IMR-90 (cell line): ENCODE data around the gene SLC35F3. TPM values are rescaled to one million over a fixed set of nuclear protein-coding genes. Genes with fewer than 3 reads are reported as not detected.

Source experiments
- ATAC-seq: fragments of 200-7000 bp; cut with Tn5 transposase; 2 replicates; pipeline ENCODE4 v1.9.1; 2020; ENCODE audit warnings: low read depth, mild to moderate bottlenecking, moderate library complexity
- BruUV-seq: library from RNA; stranded (reverse); fragments of 400-500 nt; replicated peaks from 2 replicates; lab custom pipeline; 2021; lab: Mats Ljungman, UMichigan
- CTCF ChIA-PET: fragments of 300-600 bp; formaldehyde crosslinking; extraction: SDS; loops from one replicate; lab custom pipeline; 2021; ENCODE audit warnings: antibody characterized with exemption; lab: Yijun Ruan, JAX
- POLR2A ChIA-PET: fragments of 300-600 bp; sonication (Branson Sonifier 250); formaldehyde crosslinking; loops from one replicate; lab custom pipeline; 2022; ENCODE audit warnings: antibody characterized with exemption; ENCODE audit not compliant: unreplicated experiment; lab: Charles Lee
- DNase-seq: peaks from one replicate; pipeline ENCODE4 v3.0.0; 2013
- H2AFZ ChIP-seq: replicated peaks from 2 replicates; pipeline ENCODE3; 2013; ENCODE audit warnings: low read length, mild to moderate bottlenecking; ENCODE audit not compliant: poor library complexity
- H2AK5ac ChIP-seq: 2 replicates; pipeline ENCODE4 v1.6.1; 2013; ENCODE audit warnings: low read depth, low read length, inconsistent platforms
- H2AK9ac ChIP-seq: replicated peaks from 2 replicates; pipeline ENCODE3; 2013; ENCODE audit warnings: mild to moderate bottlenecking, low read depth, low read length, moderate library complexity; ENCODE audit not compliant: poor library complexity
- H2BK120ac ChIP-seq: 2 replicates; pipeline ENCODE4 v1.6.1; 2013; ENCODE audit warnings: low read depth, low read length, inconsistent platforms
- H2BK15ac ChIP-seq: 3 replicates; pipeline ENCODE4 v1.6.1; 2013; ENCODE audit warnings: low read depth, low read length, inconsistent platforms
- H2BK20ac ChIP-seq: 2 replicates; pipeline ENCODE4 v1.6.1; 2013; ENCODE audit warnings: low read depth, mild to moderate bottlenecking, inconsistent platforms, low read length, moderate library complexity
- H2BK5ac ChIP-seq: 2 replicates; pipeline ENCODE4 v1.6.1; 2013; ENCODE audit warnings: mild to moderate bottlenecking, low read depth, low read length, inconsistent platforms; ENCODE audit not compliant: poor library complexity, severe bottlenecking
- H3K14ac ChIP-seq: replicated peaks from 2 replicates; pipeline ENCODE4 v1.6.1; 2013; ENCODE audit warnings: low read depth, low read length, inconsistent platforms
- H3K18ac ChIP-seq: 2 replicates; pipeline ENCODE4 v1.6.1; 2013; ENCODE audit warnings: low read depth, low read length, control low read depth
- H3K23ac ChIP-seq: 2 replicates; pipeline ENCODE4 v1.6.1; 2013; ENCODE audit warnings: low read depth, low read length, inconsistent platforms
- H3K27ac ChIP-seq: 2 replicates; pipeline ENCODE4 v1.5.1; 2013; ENCODE audit warnings: mild to moderate bottlenecking, control low read depth, low read length; ENCODE audit not compliant: insufficient read depth
- H3K27me3 ChIP-seq: 2 replicates; pipeline ENCODE4 v1.6.1; 2013; ENCODE audit warnings: low read length; ENCODE audit not compliant: control insufficient read depth, insufficient read depth
- H3K36me3 ChIP-seq: 2 replicates; pipeline ENCODE4 v1.6.1; 2013; ENCODE audit warnings: low read length, mixed read lengths; ENCODE audit not compliant: control insufficient read depth, insufficient read depth
- H3K4ac ChIP-seq: 2 replicates; pipeline ENCODE4 v1.6.1; 2013; ENCODE audit warnings: low read depth, low read length, inconsistent platforms
- H3K4me1 ChIP-seq: 2 replicates; pipeline ENCODE4 v1.6.1; 2013; ENCODE audit warnings: low read length, mixed read lengths; ENCODE audit not compliant: control insufficient read depth, insufficient read depth
- H3K4me2 ChIP-seq: 2 replicates; pipeline ENCODE4 v1.6.1; 2013; ENCODE audit warnings: low read depth, mild to moderate bottlenecking, control low read depth, low read length, moderate library complexity
- H3K4me3 ChIP-seq: 2 replicates; pipeline ENCODE4 v1.5.1; 2013; ENCODE audit warnings: low read depth, mild to moderate bottlenecking, control low read depth, low read length, moderate library complexity; ENCODE audit not compliant: insufficient read depth
- H3K56ac ChIP-seq: 2 replicates; pipeline ENCODE4 v1.6.1; 2013; ENCODE audit warnings: low read length, inconsistent platforms; ENCODE audit not compliant: insufficient read depth; ENCODE audit errors: extremely low read depth
- H3K79me1 ChIP-seq, 2 experiments: 2 replicates each; pipeline ENCODE4 v1.6.1; 2013; ENCODE audit warnings: low read length in 2 of 2, inconsistent platforms in 1 of 2, low read depth in 1 of 2
- H3K9ac ChIP-seq: 2 replicates; pipeline ENCODE4 v1.6.1; 2013; ENCODE audit warnings: low read depth, low read length, control low read depth
- H3K9me1 ChIP-seq: 2 replicates; pipeline ENCODE4 v1.6.1; 2013; ENCODE audit warnings: low read length, inconsistent platforms; ENCODE audit not compliant: insufficient read depth
- H3K9me3 ChIP-seq: 2 replicates; pipeline ENCODE4 v1.6.1; 2013; ENCODE audit warnings: low read length; ENCODE audit not compliant: control insufficient read depth, insufficient read depth
- H4K20me1 ChIP-seq: 2 replicates; pipeline ENCODE4 v1.6.1; 2013; ENCODE audit warnings: low read length, inconsistent platforms; ENCODE audit not compliant: insufficient read depth
- H4K5ac ChIP-seq: 2 replicates; pipeline ENCODE4 v1.6.1; 2013; ENCODE audit warnings: mild to moderate bottlenecking, low read depth, low read length, control low read depth
- H4K8ac ChIP-seq, 2 experiments: 2 replicates each; pipeline ENCODE4 v1.6.1; 2013; ENCODE audit warnings: low read depth in 2 of 2, low read length in 2 of 2, control low read depth in 1 of 2, inconsistent platforms in 1 of 2
- H4K91ac ChIP-seq: 2 replicates; pipeline ENCODE4 v1.6.1; 2013; ENCODE audit warnings: low read depth, low read length, inconsistent platforms; ENCODE audit not compliant: insufficient read depth
- BHLHE40 ChIP-seq: fragments of 150-350 bp; IDR thresholded peaks from 2 replicates; pipeline ENCODE4 v1.6.1; 2016; ENCODE audit warnings: mild to moderate bottlenecking, low read depth, low read length
- CHD1 ChIP-seq: IDR thresholded peaks from 2 replicates; pipeline ENCODE4 v1.6.1; 2012; ENCODE audit warnings: low read depth, low read length, improper control_type of control experiment
- CTCF ChIP-seq: conservative IDR thresholded peaks from 2 replicates; pipeline ENCODE4 v1.5.1; 2012; ENCODE audit warnings: mild to moderate bottlenecking, low read depth, low read length, improper control_type of control experiment
- ELK1 ChIP-seq: fragments of 150-350 bp; IDR thresholded peaks from 2 replicates; pipeline ENCODE4 v1.6.1; 2016; ENCODE audit warnings: low read depth, mild to moderate bottlenecking, low read length, moderate library complexity, borderline replicate concordance
- FOS ChIP-seq: fragments of 150-350 bp; IDR thresholded peaks from 2 replicates; pipeline ENCODE4 v1.6.1; 2016; ENCODE audit warnings: low read depth, low read length
- MAFK ChIP-seq: IDR thresholded peaks from 2 replicates; pipeline ENCODE4 v1.6.1; 2012; ENCODE audit warnings: low read depth, low read length, improper control_type of control experiment
- MAZ ChIP-seq: IDR thresholded peaks from 2 replicates; pipeline ENCODE4 v1.6.1; 2012; ENCODE audit warnings: low read depth, mild to moderate bottlenecking, low read length, improper control_type of control experiment, moderate library complexity, borderline replicate concordance
- MXI1 ChIP-seq: IDR thresholded peaks from 2 replicates; pipeline ENCODE4 v1.6.1; 2012; ENCODE audit warnings: low read depth, mild to moderate bottlenecking, low read length, moderate library complexity, borderline replicate concordance
- POLR2A ChIP-seq: IDR thresholded peaks from 2 replicates; pipeline ENCODE4 v1.6.1; 2012; ENCODE audit warnings: mild to moderate bottlenecking, low read depth, low read length
- RAD21 ChIP-seq: IDR thresholded peaks from 2 replicates; pipeline ENCODE4 v1.6.1; 2012; ENCODE audit warnings: low read length, improper control_type of control experiment
- RCOR1 ChIP-seq: IDR thresholded peaks from 2 replicates; pipeline ENCODE4 v1.6.1; 2012; ENCODE audit warnings: mild to moderate bottlenecking, low read length, improper control_type of control experiment; ENCODE audit not compliant: insufficient replicate concordance
- RFX5 ChIP-seq: IDR thresholded peaks from 2 replicates; pipeline ENCODE4 v1.8.0; 2012; ENCODE audit warnings: low read depth, mild to moderate bottlenecking, low read length, moderate library complexity
- SMC3 ChIP-seq: fragments of 150-350 bp; IDR thresholded peaks from 2 replicates; pipeline ENCODE4 v1.6.1; 2016; ENCODE audit warnings: low read depth, mild to moderate bottlenecking, antibody characterized with exemption, low read length, moderate library complexity
- USF2 ChIP-seq: fragments of 150-350 bp; IDR thresholded peaks from 2 replicates; pipeline ENCODE4 v1.6.1; 2017; ENCODE audit warnings: mild to moderate bottlenecking, antibody characterized with exemption, low read length, low read depth
- WGBS, 2 experiments: methylation state at CpG; one replicate each; pipeline versions ENCODE4 v1.1.5 to v1.1.7; 2013; ENCODE audit warnings: missing lambda C conversion rate in 2 of 2; ENCODE audit not compliant: insufficient read length in 1 of 2; ENCODE audit errors: extremely low coverage in 2 of 2; 5-methylcytosine and 5-hydroxymethylcytosine counted together
- dilution Hi-C: fragments of 300-500 bp; cut with HindIII; formaldehyde crosslinking; loops from one replicate; pipeline ENCODE4 v1.14.3; 2018; ENCODE audit warnings: low sequenced_read_pairs; ENCODE audit not compliant: unreplicated experiment
- in situ Hi-C: fragments of 300-500 bp; cut with MboI; formaldehyde crosslinking; loops from 3 replicates; pipeline ENCODE4 v1.14.3; 2019; ENCODE audit warnings: low sequenced_read_pairs, inconsistent platforms, mixed read lengths
- intact Hi-C: fragments of 100-400 bp; cut with micrococcal nuclease; formaldehyde crosslinking; loops from 2 replicates; pipeline ENCODE4 v1.10.0; 2022
- polyA plus RNA-seq, 3 experiments: library from polyadenylated mRNA; depleted of rRNA; stranded (reverse); fragments of >200 nt; gene quantifications; 2 replicates each; pipeline ENCODE4 v1.2.3, GENCODE V29; 2012; ENCODE audit warnings: low replicate concordance in 1 of 3
- total RNA-seq: library from RNA; depleted of rRNA; stranded (reverse); fragments of >200 nt; gene quantifications from 2 replicates; pipeline ENCODE4 v1.2.3, GENCODE V29; 2012

SLC35F3 gene
- total and polyA plus RNA-seq, 2 of the 4 experiments (the other 2 are of a cell fraction), result under 0.01 to 0.17 TPM

GRCh38 chr1:234009668-234010067 is 105.2 kb downstream of the SLC35F3 start:
- Histone ChIP-seq H3K14ac (no peak overlapping the region), H3K4me3 (no peak overlapping the region), H2AK5ac (no peak overlapping the region), H3K9me3 (no peaks in the 10 kb centered on the region), H4K5ac (no peak overlapping the region), H3K79me1 (no peaks in the 10 kb centered on the region), H3K9me1 (no peaks in the 10 kb centered on the region), H2BK15ac (no peak overlapping the region), H2BK120ac (no peak overlapping the region), H3K9ac (no peak overlapping the region), H3K4ac (no peak overlapping the region), H4K8ac (no peak overlapping the region), H3K27me3 (no peaks in the 10 kb centered on the region), H4K20me1 (no peaks in the 10 kb centered on the region), H3K23ac (no peak overlapping the region), H2BK5ac (no peak overlapping the region), H3K18ac (no peak overlapping the region), H3K56ac (no peak overlapping the region), H2BK20ac (no peak overlapping the region), H3K4me2 (no peak overlapping the region), H3K27ac (no peak overlapping the region), H2AFZ (no peak overlapping the region), H2AK9ac (no peak overlapping the region), H3K4me1 (no peaks in the 10 kb centered on the region), H4K91ac (no peak overlapping the region), H3K36me3 (no peaks in the 10 kb centered on the region)
- POLR2A ChIA-PET, result no interaction called here
- no peak for TF ChIP-seq SMC3
- TF ChIP-seq MAFK, result no peak
- TF ChIP-seq POLR2A, result no peak
- no peak for TF ChIP-seq CHD1
- no peak for TF ChIP-seq BHLHE40
- TF ChIP-seq RCOR1, result no peak
- TF ChIP-seq RFX5, result no peak
- TF ChIP-seq MAZ, result no peak
- no peak for TF ChIP-seq USF2
- no peak for TF ChIP-seq RAD21
- no peak for TF ChIP-seq FOS
- no peak for TF ChIP-seq MXI1
- no peak for TF ChIP-seq ELK1
- TF ChIP-seq CTCF, result no peak
- in situ Hi-C loops (no loop called here), dilution Hi-C loops (no loop called here), intact Hi-C loops (no loop called here)
- WGBS, 2 experiments, result no CpG with 5 or more reads among the region's 1 CpG
- ATAC-seq (no peak), DNase-seq (no peak)
- CTCF ChIA-PET, result no interaction called here
- BruUV-seq, result no TSS peak
